Measurements from ENCODE around the gene C16orf96. TPM values are rescaled to one million over a fixed set of nuclear protein-coding genes. Genes with fewer than 3 reads are reported as not detected.

Gene C16orf96
- total and polyA plus RNA-seq, 2 experiments from 2014 or later, result 0.37 to 2.2 TPM

GRCh38 chr16:4615384-4616046 is 59.4 kb downstream of the C16orf96 start:
- peaks cover 42% of the 10 kb centered on the region for H3K4me1 Mint-ChIP-seq
- no peaks in the 10 kb centered on the region for H3K27me3 ChIP-seq (ENCODE audit: insufficient read depth)
- H3K4me1 ChIP-seq (ENCODE audit: insufficient read depth), result peaks cover 46% of the 10 kb centered on the region
- peaks cover 26% of the 10 kb centered on the region for H3K27me3 Mint-ChIP-seq (ENCODE audit: insufficient read depth, low read depth, poor library complexity)
- DNase-seq (ENCODE audit: low spot score) (no peak), ATAC-seq (no peak)
- H3K4me2 ChIP-seq, result peak overlapping the region; percentile 93
- peak overlapping the region; percentile 97 for H3K27ac Mint-ChIP-seq
- H3K36me3 ChIP-seq (ENCODE audit: insufficient read depth), result no peaks in the 10 kb centered on the region
- no peak overlapping the region for H2AFZ ChIP-seq
- no peaks in the 10 kb centered on the region for H3K9me2 ChIP-seq (ENCODE audit: insufficient read depth)
- H3K4me3 ChIP-seq, result peak overlapping the region; percentile 86
- no peak for TF ChIP-seq ZNF462 (CRISPR knock-in tag; IDR thresholded peaks at IDR 0.05)
- no peak for TF ChIP-seq POLR2AphosphoS5 (IDR thresholded peaks at IDR 0.05; ENCODE audit: low read depth)
- TF ChIP-seq EZH2 (IDR thresholded peaks at IDR 0.05; ENCODE audit: low read depth, unreplicated experiment), result no peak
- TF ChIP-seq CTCF (conservative IDR thresholded peaks at IDR 0.05; ENCODE audit: low read depth in 2 of 2), result no peak
- TF ChIP-seq ZNF331 (CRISPR knock-in tag; IDR thresholded peaks at IDR 0.05; ENCODE audit: low read depth), result no peak
- TF ChIP-seq EZH2phosphoT487 (IDR thresholded peaks at IDR 0.05; ENCODE audit: unreplicated experiment), result no peak
- no peak for TF ChIP-seq JUNB (IDR thresholded peaks at IDR 0.05; ENCODE audit: unreplicated experiment)
- no peak for TF ChIP-seq ZNF114 (CRISPR knock-in tag; IDR thresholded peaks at IDR 0.05)
- H3K27ac ChIP-seq (ENCODE audit: low read depth), result peak overlapping the region; percentile 92
- peaks cover 7% of the 10 kb centered on the region for H4K20me1 ChIP-seq (replicated peaks; ENCODE audit: insufficient read depth)
- H3K4me3 Mint-ChIP-seq, result peak overlapping the region; percentile 82
- H3K36me3 Mint-ChIP-seq (ENCODE audit: low read depth), result no peaks in the 10 kb centered on the region
- peaks cover 42% of the 10 kb centered on the region for H3F3A ChIP-seq (replicated peaks; ENCODE audit: low read depth)
- H3K9me3 Mint-ChIP-seq, result no peaks in the 10 kb centered on the region; the same call in 2 of the 3 replicates
- H3K79me2 ChIP-seq (replicated peaks; ENCODE audit: insufficient read depth), result peaks cover 37% of the 10 kb centered on the region

All from GM23338 (cell line).